Mucosa of descending colon (tissue), 3 donors: ENCODE measurements around the gene GSS. TPM values are rescaled to one million over a fixed set of nuclear protein-coding genes. Genes with fewer than 3 reads are reported as not detected.
A peak's percentile ranks its signal among the peaks of the same experiment; 100 is the strongest.

ENCODE experiments used
- ATAC-seq: fragments of 200-7000 bp; cut with Tn5 transposase; one replicate; pipeline ENCODE4 v1.9.1; 2020; ENCODE audit warnings: mild to moderate bottlenecking, moderate library complexity
- DNase-seq, 3 donors: peaks; one replicate each; pipeline ENCODE4 v3.0.0-alpha.2; 2020
- H3K36me3 ChIP-seq: fragments of 200-600 bp; one replicate; pipeline ENCODE4 v1.8.0; 2021; ENCODE audit warnings: low read depth, mild to moderate bottlenecking
- H3K4me1 ChIP-seq: fragments of 200-600 bp; one replicate; pipeline ENCODE4 v1.8.0; 2021; ENCODE audit warnings: low read depth, mild to moderate bottlenecking
- H3K4me3 ChIP-seq: fragments of 200-600 bp; one replicate; pipeline ENCODE4 v1.8.0; 2021; ENCODE audit warnings: mild to moderate bottlenecking
- H3K9me3 ChIP-seq: fragments of 200-600 bp; one replicate; pipeline ENCODE4 v1.8.0; 2021; ENCODE audit warnings: mild to moderate bottlenecking
- intact Hi-C, 2 donors: fragments of 100-400 bp; cut with DNase I in 1 of 2; cut with micrococcal nuclease in 1 of 2; formaldehyde crosslinking; loops; one replicate each; pipeline versions ENCODE4 v1.11.0 to v1.11.1; 2022; cut with DNase I, micrococcal nuclease
- total RNA-seq, 3 donors: library from RNA; stranded (reverse); fragmentation: NEBNext Ultra II Directional in 2 of 3; extraction: Animal tissue kit (Norgen Biotek cat#: 25700) in 2 of 3; gene quantifications; one replicate each; pipeline versions ENCODE4 v1.2.1 to v1.2.4, GENCODE V29; 2021 to 2023
- TF ChIP-seq, protein P1 (sequence below): fragments of 200-600 bp; IDR thresholded peaks from one replicate; pipeline ENCODE4 v1.8.0; 2022; ENCODE audit warnings: antibody characterized with exemption, mild to moderate bottlenecking
- donor health status: DM: no; HTN: no; CAD: no; lungs with moderate emphysema.
- donor health status: DM: no; HTN: no; CAD: no.
- donor health status: DM: no; HTN: yes; CAD: no.

GSS gene
- total RNA-seq, 3 donors from 2014 or later = 45.2 to 97.3 (median 91.8) TPM

GRCh38 chr20:35002426-35003210 is 47.0 kb upstream of the GSS start:
- peak in 2 of 3 donors; percentile 7 to 12 for DNase-seq
- intact Hi-C loops = no loop called here
- no peaks in the 10 kb centered on the region for H3K4me1 ChIP-seq
- no peaks in the 10 kb centered on the region for H3K9me3 ChIP-seq
- TF ChIP-seq, protein P1, sequence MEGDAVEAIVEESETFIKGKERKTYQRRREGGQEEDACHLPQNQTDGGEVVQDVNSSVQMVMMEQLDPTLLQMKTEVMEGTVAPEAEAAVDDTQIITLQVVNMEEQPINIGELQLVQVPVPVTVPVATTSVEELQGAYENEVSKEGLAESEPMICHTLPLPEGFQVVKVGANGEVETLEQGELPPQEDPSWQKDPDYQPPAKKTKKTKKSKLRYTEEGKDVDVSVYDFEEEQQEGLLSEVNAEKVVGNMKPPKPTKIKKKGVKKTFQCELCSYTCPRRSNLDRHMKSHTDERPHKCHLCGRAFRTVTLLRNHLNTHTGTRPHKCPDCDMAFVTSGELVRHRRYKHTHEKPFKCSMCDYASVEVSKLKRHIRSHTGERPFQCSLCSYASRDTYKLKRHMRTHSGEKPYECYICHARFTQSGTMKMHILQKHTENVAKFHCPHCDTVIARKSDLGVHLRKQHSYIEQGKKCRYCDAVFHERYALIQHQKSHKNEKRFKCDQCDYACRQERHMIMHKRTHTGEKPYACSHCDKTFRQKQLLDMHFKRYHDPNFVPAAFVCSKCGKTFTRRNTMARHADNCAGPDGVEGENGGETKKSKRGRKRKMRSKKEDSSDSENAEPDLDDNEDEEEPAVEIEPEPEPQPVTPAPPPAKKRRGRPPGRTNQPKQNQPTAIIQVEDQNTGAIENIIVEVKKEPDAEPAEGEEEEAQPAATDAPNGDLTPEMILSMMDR = no peak
- no peak for ATAC-seq
- peaks cover 29% of the 10 kb centered on the region for H3K36me3 ChIP-seq
- no peak overlapping the region for H3K4me3 ChIP-seq

DNA sequence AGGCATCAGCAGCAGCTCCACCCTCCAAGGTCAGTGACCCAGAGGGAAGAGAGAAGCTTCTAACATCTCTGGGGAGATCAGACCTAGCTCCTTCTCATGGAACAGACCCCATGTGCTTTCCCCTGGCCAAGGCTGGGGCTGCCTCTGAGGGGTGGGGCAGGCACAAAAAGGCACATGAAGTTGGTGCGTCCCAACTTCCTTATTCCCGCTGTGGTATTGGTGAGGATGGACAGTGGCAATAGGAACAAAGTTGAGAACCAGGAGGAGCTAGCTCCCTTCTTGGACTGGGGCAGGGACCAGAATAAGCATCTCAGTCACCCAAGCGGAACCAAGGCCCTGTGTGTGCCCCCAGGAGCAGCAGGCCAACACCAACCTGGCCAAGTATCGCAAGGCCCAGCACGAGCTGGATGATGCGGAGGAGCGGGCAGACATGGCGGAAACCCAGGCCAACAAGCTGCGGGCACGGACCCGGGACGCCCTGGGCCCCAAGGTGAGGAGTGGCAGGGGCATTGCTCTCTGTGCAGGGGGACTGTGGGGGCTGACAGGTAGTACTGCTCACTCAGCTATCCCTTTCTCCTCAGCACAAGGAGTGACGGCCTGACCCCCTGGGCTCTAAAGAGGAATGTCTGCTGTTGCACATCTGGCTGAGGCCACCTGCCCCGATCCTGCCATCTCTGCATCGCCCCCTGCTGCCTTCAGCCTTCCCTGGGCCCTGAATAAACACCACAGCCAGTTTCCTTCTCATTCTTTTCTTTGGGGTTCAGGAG is 46.2 kb upstream of the GSS start:
- peaks cover 4% of the 10 kb centered on the region for H3K4me1 ChIP-seq
- H3K36me3 ChIP-seq = peaks cover 26% of the 10 kb centered on the region
- no peaks in the 10 kb centered on the region for H3K9me3 ChIP-seq
- ATAC-seq = no peak
- DNase-seq = peak; percentile 44 to 59 (median 48)
- intact Hi-C loops = no loop called here
- TF ChIP-seq, protein P1 = no peak
- H3K4me3 ChIP-seq = no peak overlapping the region

DNA sequence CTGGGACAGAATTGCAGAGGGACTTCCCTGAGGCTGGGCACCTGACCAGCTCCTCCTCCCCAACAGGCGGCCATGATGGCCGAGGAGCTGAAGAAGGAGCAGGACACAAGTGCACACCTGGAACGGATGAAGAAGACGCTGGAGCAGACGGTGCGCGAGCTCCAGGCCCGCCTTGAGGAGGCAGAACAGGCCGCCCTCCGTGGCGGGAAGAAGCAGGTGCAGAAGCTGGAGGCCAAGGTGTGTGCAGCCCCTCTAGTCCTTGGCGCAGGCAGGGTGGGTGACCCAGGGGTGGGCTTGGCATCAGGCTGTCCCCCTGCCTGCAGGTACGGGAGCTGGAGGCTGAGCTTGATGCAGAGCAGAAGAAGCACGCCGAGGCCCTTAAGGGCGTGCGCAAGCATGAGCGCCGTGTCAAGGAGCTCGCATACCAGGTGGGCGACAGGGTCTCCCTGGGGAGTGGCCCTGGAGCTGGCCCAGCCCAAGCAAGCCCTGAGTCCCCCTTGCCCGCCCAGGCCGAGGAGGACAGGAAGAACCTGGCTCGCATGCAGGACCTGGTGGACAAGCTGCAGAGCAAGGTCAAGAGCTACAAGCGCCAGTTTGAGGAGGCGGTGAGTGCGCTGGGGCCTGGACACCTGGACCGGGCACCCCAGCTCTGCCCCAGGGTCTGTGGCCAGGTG is 45.5 kb upstream of the GSS start:
- Histone ChIP-seq H3K4me3 (no peak overlapping the region), H3K4me1 (peaks cover 4% of the 10 kb centered on the region), H3K9me3 (no peaks in the 10 kb centered on the region), H3K36me3 (peaks cover 24% of the 10 kb centered on the region)
- TF ChIP-seq, protein P1 = no peak
- peak in 2 of 3 donors; percentile 23 to 45 for DNase-seq
- intact Hi-C loops = no loop called here
- ATAC-seq = no peak

- TF ChIP-seq, protein P1 = no peak
- no peak for ATAC-seq
Measured at GRCh38 chr20:35000311-35000921, 44.8 kb upstream of the GSS start.

GRCh38 chr20:34999782-35000181 is 44.2 kb upstream of the GSS start:
- TF ChIP-seq, protein P1 = no peak
- Histone ChIP-seq H3K36me3 (peaks cover 18% of the 10 kb centered on the region), H3K4me3 (no peak overlapping the region), H3K9me3 (no peaks in the 10 kb centered on the region), H3K4me1 (peaks cover 4% of the 10 kb centered on the region)
- DNase-seq = peak in 1 of 3 donors; percentile 28
- ATAC-seq = no peak
- intact Hi-C loops = no loop called here

More at GRCh38 chr20:35000311-35000921, 44.8 kb upstream of the GSS start:
- intact Hi-C loops = no loop called here
- H3K4me1 ChIP-seq = peaks cover 4% of the 10 kb centered on the region
- no peaks in the 10 kb centered on the region for H3K9me3 ChIP-seq
- DNase-seq = peak in 1 of 3 donors; percentile 46
- no peak overlapping the region for H3K4me3 ChIP-seq
- H3K36me3 ChIP-seq = peaks cover 18% of the 10 kb centered on the region
